HG02970 (cell line): ENCODE measurements around the gene NAPA.

Experiments used
- ATAC-seq: cut with Tn5 transposase; IDR thresholded peaks from one replicate; pipeline ENCODE4 v1.9.1; 2021; ENCODE audit warnings: mild to moderate bottlenecking, moderate library complexity, moderate number of reproducible peaks; ENCODE audit not compliant: unreplicated experiment, low FRiP score

NAPA gene

DNA sequence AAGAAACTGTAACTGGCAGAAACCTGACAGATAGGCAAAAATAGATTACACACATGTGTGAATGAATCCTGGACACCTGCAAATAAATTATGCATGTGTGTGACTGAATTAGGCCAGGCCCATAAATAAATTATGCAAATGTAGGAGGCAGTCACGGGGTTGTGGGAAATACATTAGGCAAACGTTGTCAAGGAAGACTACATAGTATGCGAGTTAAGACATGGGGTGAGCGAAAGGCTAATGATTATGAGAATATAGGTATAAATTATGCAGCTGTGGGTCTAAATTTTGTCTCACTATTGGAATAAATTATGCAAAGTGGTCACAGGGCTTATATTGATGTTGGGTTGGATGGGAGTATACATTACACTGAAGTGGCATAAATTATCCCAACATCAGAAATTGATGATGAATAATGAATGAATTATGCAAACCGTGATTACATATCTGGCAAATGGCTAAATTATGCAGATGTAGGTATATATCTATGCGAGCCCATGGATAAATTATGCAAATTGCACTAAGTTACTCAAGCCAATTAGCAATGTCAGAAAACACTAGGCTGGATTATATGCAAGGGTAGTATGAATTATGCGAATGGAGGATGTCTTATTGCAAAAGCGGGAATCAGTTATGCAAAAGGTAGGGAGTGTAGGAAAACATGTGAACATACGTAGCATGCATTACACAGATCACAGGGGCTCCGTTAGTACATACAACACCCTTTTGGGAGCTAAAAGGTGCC lies 50.0 kb downstream of the NAPA start:
- ATAC-seq, result no peak

DNA sequence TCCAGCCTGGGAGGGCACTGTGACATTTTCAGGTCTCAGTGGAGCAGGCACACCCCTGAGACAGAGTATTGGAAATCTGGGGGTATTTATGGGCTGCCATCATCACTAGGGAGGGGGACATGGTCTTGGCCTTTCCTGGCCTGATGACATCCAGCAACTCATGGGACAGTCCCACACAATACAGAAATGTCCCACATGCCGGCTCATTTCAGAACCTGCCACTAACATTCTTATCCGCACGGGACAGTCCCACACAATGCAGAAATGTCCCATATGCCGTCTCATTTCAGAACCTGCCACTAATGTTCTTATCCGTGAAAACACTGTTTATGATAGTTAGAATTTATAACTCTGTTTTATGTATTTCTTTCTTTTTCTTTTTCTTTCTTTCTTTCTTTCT lies 53.0 kb downstream of the NAPA start:
- ATAC-seq, result no peak

DNA sequence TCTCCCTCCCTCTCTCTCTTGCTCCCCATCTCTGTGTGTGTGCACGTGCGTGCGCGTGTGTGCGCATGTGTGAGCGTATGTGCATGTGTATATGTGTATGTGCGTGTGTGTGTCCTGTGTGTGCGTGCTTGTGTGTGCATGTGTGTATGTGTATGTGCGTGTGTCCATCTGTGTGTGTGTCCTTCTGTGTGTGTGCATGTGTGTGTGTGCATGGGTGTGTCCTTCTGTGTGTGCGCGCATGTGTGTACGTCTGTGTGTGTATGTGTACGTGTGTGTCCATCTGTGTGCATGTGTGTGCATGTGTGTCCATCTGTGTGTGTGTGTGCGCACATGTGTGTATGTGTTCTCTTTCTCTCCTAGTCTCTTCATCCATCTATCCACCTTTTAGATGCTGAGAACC lies 55.4 kb downstream of the NAPA start:
- ATAC-seq, result no peak

DNA sequence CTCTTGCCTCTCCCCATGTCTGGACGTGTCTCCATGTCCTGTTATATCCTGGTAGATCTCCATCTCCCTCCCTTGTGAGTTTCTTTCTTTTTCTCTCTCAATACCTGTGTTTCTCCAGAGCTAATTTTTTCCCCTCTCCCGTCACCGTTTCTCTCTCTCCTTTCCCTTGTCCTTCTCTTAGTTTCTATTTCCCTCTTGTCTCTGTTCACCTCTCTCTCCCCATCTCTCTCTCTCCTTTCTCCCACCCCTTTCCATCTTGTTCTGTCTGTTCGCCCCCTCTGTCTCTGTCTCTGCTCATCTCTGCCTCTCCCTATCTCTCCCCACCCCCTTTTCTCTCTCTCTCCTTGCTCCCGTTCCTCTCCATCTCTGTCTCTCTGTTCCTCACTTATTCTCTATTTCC lies 56.2 kb downstream of the NAPA start:
- ATAC-seq, result no peak

DNA sequence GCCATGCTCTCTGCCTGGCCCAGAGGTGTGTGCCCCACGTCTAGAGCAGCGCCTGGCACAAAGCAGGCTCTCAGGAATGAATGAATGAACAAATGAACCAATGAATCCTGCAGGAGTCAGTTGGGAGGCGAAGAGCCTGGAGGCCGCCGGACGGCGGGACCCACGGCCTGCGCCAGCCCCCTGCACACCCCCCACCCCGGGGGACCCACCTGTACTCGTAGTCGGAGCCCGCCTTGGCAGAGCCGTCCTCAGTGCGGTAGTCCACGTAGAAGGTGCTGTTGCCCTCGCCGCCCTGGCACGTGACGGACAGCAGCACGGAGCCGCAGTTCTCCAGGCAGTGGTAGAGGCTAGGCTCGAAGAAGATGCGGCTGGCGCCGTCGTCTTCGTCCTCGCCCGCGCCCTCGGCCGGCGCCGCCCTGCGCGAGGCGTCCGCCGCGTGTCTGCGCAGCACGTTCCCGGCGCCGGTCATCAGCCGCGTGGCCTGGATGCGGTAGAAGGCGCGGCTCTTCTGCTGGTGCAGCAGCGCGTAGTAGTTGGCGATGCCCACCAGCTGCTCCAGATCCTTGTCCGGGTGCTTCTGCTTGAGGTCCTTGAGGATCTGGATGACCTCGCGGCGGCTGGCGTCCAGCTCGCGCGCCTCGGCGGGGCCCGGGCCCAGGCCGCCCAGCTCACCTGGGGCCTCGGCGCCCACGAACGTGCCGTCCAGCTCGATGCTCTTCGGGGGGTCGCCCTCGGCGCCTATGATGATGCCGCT lies 58.0 kb downstream of the NAPA start:
- ATAC-seq, result no peak

DNA sequence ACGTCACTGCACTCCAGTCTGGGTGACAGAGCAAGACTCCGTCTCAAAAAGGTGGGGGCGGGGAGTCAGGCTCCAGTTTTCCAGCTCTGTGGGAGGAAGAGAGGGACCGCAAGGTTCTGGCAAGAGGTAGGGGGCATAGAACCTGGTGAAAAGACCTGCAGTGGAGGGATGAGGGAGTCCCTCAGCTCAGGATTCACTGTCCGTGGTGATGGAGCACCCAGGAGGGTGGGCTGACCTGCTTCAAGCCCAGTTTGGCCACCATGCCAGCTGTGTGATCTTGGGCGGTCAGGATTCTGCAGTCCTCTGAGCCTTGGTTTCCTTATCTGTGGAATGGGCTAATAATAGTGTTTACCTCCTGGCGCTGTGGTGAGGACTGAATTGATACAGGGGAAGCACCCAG lies 64.4 kb downstream of the NAPA start:
- no peak for ATAC-seq

DNA sequence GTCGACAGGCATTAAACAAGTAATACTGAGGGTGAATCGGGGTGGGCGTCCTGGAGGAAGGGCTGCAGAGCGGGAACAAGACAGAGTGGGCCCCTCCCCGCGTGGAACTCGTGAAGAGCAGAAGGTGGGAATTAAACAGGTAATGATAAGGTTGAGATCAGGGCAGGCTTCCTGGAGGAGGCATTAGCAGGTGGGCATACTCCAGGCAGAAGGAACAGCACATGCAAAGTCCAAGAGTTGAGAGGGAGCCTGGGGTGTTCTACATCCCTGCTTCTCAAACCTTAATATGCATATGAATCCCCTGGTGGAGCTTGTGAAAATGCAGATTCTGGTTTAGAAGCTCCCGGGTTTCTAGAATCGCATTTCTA lies 66.5 kb downstream of the NAPA start:
- ATAC-seq, result no peak

DNA sequence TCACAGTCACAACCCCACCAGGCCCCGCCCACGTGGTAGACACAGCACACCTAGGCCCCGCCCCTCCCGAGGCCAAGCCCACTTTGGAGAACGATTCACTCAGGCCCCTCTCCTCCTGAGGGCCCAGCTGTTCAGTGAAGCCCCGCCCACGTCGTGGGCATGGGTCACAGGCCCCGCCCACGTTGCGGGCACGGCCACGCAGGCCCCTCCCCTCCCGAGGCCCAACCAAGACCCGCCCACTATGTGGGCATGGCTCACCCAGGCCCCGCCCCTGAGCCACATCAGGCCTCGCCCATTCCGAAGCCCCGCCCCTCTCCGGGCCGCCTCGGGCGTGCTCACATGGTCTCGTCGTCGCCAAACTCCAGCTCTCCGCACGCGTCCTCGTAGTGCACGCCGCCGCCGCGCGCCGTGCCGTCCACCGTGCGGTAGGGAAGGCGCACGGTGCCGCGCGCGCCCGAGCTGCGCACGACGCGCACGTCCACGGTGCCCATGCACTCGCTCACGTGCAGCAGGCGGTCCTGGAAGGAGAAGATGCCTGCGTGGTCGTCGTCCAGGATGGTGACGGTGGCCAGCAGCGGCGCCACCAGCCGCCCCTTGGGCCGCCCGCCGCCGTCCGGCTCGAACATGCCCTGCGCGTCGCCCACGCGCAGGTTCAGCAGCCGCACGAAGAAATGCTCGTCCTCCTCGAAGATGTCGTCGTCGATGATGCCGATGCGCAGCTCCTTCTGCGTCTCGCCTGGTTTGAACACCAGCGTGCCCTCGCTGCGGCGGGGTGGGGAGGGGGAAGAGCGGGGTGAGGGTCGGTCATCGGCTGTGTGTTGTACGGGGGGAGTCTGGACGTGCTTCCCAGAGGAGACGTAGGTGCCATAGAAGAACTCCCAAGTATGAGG lies 67.1 kb downstream of the NAPA start:
- no peak for ATAC-seq

DNA sequence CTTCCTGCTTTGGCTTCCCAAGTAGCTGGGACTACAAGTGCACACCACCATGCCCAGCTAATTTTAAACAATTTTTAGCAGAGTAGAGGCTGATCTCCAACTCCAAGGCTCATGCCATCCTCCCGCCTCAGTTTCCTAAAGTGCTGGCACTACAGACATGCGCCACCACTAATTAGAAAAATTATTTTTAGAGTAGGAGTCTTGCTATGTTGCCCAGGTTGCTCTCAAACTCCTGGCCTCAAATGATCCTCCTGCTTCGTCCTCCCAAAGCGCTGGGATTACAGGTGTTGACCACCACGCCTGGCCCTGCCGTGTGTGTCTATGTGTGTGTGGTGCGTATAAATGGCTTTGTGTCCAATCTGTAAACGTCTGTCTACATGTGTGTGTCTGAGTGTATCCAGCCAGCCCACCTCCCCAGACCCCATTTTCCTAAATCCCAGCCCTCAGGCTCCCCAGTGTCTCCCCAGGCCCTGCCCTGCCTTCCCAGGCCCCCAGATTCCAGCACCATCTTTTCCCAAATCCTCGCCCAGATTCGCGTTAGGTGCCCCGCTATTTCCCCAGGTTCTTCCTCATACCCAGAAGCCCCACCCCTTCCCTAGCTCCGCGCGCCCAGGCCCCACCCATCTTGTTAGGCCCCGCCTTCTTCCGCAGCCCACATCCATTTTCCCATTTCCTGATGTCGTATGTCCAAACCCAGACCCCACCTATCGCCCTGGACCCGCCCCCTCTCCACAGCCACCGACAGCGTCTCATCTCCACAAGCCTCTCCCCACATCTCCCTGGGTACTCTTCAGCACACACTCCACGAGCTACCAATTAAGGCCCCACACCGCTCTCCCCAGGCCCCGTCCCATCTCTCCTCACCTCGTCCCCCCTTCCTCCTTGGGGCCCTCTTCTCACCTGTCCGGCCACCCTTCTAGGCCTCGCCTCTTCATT lies 68.1 kb downstream of the NAPA start:
- no peak for ATAC-seq

DNA sequence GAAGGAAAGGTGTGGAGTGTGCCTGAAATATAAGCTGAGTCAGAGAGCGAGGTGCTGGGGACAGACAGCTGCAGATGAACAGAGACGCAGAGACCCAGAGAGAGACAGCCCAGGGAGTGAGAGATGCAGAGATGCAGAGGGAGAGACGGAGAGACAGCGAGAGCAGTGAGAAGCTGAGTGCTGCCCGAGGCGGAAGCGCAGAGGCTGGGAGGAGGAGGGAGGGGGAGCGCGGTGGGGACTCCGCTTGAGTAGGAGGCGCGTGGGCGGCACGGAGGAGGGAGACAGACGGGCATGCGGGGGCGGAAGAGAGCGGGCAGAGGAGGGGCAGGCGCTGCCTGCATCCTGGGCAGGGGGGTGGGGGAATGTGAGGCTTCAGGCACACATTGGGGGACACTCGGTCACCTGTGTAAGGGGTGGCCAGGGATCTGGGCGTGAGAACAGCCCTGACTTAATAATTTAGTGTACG lies 68.9 kb downstream of the NAPA start:
- ATAC-seq, result no peak

DNA sequence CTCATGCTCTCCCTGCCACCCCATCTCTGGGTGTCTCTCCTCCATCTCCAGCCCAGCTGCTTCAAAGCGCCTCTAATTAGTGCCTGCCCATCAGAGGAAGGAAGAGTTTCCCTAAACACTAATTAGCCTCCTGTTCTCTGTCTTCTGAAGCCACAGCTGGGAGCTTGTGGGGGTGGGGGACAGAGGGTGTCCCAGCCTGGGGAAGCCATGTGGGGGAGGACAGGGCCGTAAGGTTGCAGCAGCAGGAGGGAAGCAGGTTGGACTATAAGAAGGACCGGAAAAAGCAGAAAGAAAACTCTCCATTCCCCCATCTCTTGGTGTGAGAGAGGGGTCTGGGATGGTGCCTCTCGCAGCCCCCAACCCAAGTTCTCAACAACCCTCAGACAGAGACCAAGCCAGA lies 69.3 kb downstream of the NAPA start:
- ATAC-seq, result no peak

DNA sequence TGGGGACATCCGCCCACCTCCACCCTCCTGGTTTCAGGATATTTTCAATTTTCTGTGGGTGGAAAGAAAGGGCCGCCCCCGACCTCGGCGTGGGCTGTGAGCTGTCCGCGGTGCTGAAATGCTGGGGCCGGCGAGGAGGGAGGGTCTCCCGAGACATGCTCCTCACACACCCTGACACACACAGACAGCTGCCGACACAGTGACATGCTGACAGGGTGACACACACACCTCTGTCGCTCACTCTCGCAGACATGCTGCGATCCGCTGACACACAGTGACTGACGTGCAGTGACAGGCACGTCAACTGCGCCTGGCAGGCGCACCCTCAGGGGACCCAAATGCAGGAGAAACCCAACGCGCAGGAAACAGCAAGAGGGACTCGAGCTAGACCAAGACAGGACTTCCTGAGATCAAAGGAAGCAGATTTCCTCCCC lies 70.5 kb downstream of the NAPA start:
- ATAC-seq, result no peak

DNA sequence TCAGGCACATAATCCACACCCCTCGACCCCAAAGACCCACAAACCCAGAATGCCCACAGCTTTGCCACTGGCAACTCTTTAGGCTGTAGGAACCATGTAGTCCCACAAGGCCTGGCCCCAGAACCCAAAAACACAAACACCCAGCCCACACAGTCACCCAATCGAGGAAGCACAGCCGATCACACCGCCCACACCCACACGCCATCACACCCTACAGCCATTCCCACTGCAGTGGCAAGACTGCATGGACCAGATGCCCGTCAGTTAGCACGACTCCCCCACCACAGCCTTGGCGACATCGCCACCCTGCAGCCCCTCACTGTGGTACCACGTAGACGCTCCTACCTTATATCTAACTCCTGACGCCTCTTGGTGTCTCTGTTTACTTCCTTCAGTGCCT lies 71.5 kb downstream of the NAPA start:
- ATAC-seq, result no peak

DNA sequence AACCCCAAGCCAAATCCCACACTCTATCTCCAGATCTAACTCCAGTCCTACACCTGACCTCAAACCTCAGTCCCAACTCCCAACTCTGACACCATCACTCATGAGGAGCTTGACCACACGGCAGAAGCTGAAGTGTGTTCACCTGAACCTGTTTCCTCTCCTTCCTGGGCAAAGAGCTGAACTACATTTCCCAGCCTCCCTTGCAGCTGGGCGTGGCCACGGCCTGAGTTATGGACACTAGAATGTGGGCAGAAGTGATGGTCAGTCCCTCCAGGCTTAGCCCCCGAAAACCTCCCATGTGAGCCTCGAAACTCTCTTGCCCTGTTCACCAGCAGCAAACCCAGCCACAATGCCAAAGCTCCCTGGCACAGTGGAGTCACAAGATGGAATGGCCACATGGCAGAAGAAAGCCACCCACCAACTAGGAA lies 76.1 kb downstream of the NAPA start:
- ATAC-seq, result no peak
